ENCODE results near the gene GNB3.

Gene GNB3

DNA sequence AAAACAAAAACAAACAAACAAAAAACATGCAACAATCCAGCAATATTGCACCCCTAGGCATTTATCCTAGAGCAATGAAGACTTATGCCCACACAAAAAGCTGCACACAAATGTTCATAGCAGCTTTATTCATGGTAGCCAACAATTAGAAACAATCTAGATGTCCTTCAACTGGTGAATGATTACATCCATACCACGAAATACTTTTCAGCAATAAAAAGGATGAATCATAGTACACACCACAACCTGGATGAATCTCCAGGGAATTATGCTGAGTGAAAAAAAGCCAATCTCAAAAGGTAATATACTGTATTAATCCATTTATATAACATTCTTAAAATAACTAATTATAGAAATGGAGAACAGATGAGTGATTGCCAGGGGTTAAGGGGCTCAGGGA, 33.6 kb upstream of the GNB3 start:
- TF ChIP-seq CTCF (IDR thresholded peaks at IDR 0.05; ENCODE audit: insufficient read depth, missing control alignments) = no peak
- FAIRE-seq = no peak

DNA sequence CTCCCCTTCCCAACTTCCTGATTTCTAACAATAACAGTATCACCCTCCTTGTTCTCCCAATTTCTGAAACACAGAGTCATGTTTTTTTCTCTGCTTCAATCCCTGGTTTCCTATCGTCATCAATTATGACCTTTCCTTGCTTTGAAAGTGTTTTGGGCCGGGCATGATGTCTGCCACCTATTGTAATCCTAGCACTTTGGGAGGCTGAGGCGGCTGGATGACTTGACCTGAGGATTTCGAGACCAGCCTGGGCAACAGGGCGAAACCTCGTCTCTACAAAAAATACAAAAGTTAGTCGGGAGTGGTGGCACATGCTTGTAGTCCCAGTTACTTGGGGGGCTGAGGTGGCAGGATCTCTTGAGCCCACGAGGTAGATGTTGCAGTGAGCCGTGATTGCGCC, 31.7 kb upstream of the GNB3 start:
- DNase-seq (ENCODE audit: insufficient read length, low spot score) (no peak), FAIRE-seq (no peak)
- TF ChIP-seq CTCF (IDR thresholded peaks at IDR 0.05; ENCODE audit: insufficient read depth, missing control alignments) = no peak

More for the DNA sequence above, 33.6 kb upstream of the GNB3 start:
- DNase-seq (ENCODE audit: insufficient read length, low spot score) = no peak

- DNase-seq (ENCODE audit: insufficient read length, low spot score) (no peak), FAIRE-seq (no peak)
- TF ChIP-seq CTCF (IDR thresholded peaks at IDR 0.05; ENCODE audit: insufficient read depth, missing control alignments) = no peak
Observed at GRCh38 chr12:6810758-6811157, 30.0 kb upstream of the GNB3 start.

- DNase-seq (ENCODE audit: insufficient read length, low spot score) = no peak
- no peak for TF ChIP-seq CTCF (IDR thresholded peaks at IDR 0.05; ENCODE audit: insufficient read depth, missing control alignments)
- no peak for FAIRE-seq
Observed at GRCh38 chr12:6813363-6813762, 27.4 kb upstream of the GNB3 start.

DNA sequence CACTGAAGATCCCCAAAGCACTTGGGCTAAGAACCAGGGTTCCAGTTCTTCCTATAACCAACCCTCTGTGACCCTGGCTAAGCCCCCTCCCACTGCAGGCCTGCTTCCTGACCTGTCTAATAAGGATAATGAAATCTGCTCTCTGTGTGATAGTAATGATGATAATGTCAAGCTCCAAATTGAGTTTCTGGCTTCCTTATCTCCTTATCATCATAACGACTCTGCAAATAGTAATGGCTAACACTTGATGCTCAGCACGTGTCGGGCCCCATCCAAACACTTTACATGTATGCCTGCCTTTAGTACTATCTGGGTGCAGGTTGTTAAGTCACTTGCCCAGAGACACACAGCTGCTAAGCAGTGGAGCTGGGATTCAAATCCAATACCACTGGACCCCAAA, 24.1 kb upstream of the GNB3 start:
- DNase-seq (ENCODE audit: insufficient read length, low spot score) (no peak), FAIRE-seq (no peak)
- TF ChIP-seq CTCF (IDR thresholded peaks at IDR 0.05; ENCODE audit: insufficient read depth, missing control alignments) = no peak

- no peak for TF ChIP-seq CTCF (IDR thresholded peaks at IDR 0.05; ENCODE audit: insufficient read depth, missing control alignments)
- FAIRE-seq = no peak
- no peak for DNase-seq (ENCODE audit: insufficient read length, low spot score)
Observed at GRCh38 chr12:6817098-6817497, 23.6 kb upstream of the GNB3 start.

DNA sequence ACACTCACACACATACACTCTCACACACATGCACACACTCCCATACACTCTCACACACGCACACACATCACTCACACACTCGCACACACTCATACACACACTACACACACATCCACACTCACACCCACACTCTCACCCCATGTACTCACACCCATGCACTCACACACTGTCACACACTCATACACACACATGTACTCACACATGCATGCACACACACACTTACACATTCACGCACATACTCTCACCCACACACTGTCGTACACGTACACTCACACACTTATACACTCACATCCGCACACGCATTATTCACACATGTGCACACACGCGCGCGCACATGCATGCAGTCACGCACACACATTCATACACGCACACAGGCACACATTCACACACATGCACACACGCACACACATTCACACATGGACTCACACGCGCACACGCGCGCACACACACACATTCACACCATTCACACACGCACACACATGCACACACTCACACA, 23.0 kb upstream of the GNB3 start:
- no peak for FAIRE-seq
- no peak for TF ChIP-seq CTCF (IDR thresholded peaks at IDR 0.05; ENCODE audit: insufficient read depth, missing control alignments)
- DNase-seq (ENCODE audit: insufficient read length, low spot score) = no peak

Data from D721Med (cell line).